Rectal smooth muscle tissue (tissue), 1 donor: ENCODE results near the gene SSRP1.

ENCODE experiments used
- H3K27ac ChIP-seq: one replicate; pipeline ENCODE4 v1.7.0; 2013; ENCODE audit warnings: low read depth, low read length, inconsistent platforms
- H3K27me3 ChIP-seq: one replicate; pipeline ENCODE4 v1.7.0; 2013; ENCODE audit warnings: low read length; ENCODE audit not compliant: control insufficient read depth, insufficient read depth
- H3K36me3 ChIP-seq: one replicate; pipeline ENCODE4 v1.7.0; 2013; ENCODE audit warnings: low read length; ENCODE audit not compliant: control insufficient read depth, insufficient read depth
- H3K4me1 ChIP-seq: one replicate; pipeline ENCODE4 v1.7.0; 2013; ENCODE audit warnings: low read length; ENCODE audit not compliant: control insufficient read depth, insufficient read depth
- H3K4me3 ChIP-seq: one replicate; pipeline ENCODE4 v1.7.0; 2013; ENCODE audit warnings: low read length
- H3K9ac ChIP-seq: one replicate; pipeline ENCODE4 v1.7.0; 2013; ENCODE audit warnings: low read length

Gene SSRP1

DNA sequence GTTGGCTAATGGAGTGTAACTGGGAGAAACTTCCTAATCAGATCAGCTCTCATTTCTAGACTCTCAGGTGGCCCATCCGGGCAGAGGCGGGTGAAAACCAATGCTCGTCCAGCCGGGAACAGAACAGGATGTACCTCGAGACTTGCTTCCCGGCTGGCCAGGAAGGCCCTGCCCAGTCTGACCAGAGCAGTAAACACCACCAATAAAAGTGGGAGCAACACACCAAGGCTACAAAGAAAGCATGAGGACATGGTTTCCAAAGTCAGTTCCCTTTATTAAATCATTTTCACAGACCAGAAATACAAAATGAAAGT is 10.0 kb downstream of the SSRP1 start:
- peak overlapping the region; percentile 69 for H3K9ac ChIP-seq
- peak overlapping the region; percentile 82 for H3K4me3 ChIP-seq
- H3K27ac ChIP-seq = peak overlapping the region; percentile 83
- peaks cover 19% of the 10 kb centered on the region for H3K4me1 ChIP-seq
- peaks cover 21% of the 10 kb centered on the region for H3K36me3 ChIP-seq
- no peaks in the 10 kb centered on the region for H3K27me3 ChIP-seq

DNA sequence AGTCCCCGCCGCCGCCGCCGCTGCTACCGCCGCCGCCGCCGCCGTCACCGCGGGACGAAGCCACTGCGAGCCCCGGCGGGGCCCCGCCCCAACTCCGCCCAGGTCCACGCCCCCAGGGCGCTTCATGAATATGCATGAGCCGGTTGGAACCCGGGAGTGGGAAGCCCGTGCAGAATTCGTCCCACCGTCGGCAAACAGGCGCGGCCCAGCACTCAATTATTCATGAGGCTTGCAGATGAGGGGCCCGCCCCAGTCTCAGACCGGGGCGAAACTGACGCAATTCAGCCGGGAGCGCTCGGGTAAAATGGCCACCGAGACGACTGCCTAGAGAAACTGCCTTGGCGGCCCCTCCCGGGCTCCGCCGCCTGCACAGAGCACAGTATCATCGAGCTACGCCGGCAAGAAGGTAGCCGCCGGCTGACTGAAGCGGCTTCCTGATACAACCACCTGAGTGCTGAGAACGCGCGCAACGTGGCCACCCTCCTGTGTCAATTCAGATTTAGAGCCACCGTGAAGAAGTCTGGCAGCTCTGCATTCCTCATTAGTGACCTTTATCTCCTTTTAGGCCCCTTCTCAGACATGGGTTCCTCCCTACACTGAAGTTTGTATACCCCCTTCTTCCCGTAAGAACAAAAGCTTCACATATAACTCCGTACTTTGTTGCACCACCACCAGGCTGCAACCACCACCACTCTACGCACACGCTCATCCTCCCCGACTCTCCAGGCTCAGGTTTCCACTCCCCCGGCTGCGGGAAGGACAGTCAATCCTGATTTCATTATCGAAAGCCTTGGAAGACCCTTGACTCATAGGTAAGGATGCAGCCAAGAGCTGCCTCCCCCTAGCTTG is 10.6 kb downstream of the SSRP1 start, which contains the start of gene TNKS1BP1:
Gene TNKS1BP1 (minus strand): TSS at position 67 of the 849 bp plus-strand sequence. CDS start 3,067 bp downstream, outside the sequence.
- Histone ChIP-seq H3K4me3 (peak within 1 kb of the TSS; percentile 82), H3K36me3 (peaks cover 17% of the 10 kb centered on the region), H3K27me3 (no peaks in the 10 kb centered on the region), H3K9ac (peak within 1 kb of the TSS; percentile 69), H3K4me1 (peaks cover 19% of the 10 kb centered on the region), H3K27ac (peak within 1 kb of the TSS; percentile 83)

DNA sequence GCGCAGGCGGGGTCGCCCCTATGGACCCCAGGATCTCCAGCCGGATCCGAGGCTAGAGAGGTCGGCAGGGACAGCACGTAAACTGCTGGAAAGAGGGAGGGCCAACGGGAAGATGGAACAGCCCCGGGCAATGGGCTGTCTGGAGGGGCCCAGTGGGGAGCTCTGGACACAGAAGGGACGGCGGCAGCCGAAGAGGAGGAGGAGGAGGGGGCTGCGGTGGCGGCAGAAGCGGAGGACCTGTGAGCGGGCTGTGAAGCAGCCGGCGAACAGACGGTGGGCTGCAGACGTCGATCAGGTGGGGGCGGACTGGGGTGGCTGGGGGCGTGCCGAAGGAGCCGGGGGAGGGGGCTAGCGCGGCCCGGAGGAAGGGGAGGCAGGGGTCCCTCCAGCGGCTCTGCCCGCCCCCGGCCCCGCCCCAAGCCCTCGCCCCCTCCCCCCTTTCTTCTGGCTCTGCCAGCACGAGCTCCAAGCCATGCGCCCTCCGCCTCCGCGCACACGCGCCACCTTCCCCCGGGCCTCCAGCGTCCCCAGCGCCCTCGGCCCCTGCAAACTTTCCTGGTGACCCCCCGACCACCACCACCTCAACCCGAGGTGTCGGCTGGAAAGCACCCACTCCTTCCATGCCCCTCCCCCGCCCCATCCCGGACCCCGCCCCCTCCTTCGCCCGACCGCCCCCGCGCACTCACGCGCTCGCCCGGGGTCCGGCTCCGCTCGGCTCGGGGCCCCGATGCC is 11.4 kb downstream of the SSRP1 start:
- Histone ChIP-seq H3K36me3 (peaks cover 14% of the 10 kb centered on the region), H3K27me3 (no peaks in the 10 kb centered on the region), H3K9ac (peak overlapping the region; percentile 32), H3K27ac (peak overlapping the region; percentile 83), H3K4me1 (peaks cover 19% of the 10 kb centered on the region), H3K4me3 (peak overlapping the region; percentile 80)

DNA sequence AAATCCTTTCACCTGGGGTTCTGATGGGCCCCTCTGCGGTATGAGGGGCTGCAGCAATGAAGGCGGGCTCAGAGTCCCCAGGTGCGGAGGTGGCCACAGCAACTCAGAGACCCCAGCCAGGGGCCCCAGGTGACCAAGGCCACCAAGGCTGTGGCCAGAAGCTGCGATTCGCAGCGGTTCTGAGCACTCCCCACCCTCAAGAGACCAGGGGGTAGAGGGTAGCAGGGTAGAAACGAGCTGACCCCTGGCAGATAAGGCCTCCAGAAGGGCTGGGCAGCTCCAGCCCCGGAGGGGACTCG is 11.9 kb downstream of the SSRP1 start:
- Histone ChIP-seq H3K27ac (peak overlapping the region; percentile 83), H3K4me1 (peaks cover 19% of the 10 kb centered on the region), H3K9ac (peak overlapping the region; percentile 32), H3K4me3 (peak overlapping the region; percentile 80), H3K36me3 (peaks cover 14% of the 10 kb centered on the region), H3K27me3 (no peaks in the 10 kb centered on the region)

DNA sequence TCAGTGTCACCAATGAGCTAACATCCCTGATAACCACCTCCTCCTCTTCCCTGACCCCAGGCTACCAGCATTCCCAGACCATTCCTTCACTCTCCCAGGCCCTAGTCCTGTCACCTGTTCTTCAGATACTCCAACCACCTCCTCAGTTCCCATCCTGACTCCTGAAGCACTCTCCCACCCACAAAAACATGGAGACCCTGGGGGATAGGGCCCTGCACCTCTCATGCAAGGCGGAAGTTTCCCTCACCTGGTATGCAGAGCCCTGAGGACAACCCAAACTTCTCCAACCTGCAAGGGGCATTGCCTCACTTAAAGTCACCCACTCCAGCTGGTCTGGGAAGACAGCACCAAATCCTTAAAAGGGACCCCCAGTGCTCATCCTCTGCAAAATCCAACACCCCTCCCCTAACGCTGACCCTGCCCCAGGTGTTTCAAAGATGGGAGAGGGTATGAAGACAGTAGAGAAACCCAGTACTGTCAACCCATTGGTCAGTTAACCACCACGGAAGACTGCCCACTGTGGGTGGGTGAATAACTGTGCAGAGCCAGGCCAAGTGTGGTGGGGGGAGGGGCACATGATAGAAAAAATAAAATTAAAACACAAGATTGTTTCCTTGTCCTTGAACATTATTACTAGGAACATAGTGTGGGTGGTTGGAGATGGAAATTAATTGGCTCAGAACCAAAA is 12.4 kb downstream of the SSRP1 start:
- H3K4me3 ChIP-seq = peak overlapping the region; percentile 80
- peak overlapping the region; percentile 83 for H3K27ac ChIP-seq
- H3K36me3 ChIP-seq = peaks cover 9% of the 10 kb centered on the region
- peaks cover 20% of the 10 kb centered on the region for H3K4me1 ChIP-seq
- H3K27me3 ChIP-seq = no peaks in the 10 kb centered on the region
- no peak overlapping the region for H3K9ac ChIP-seq

DNA sequence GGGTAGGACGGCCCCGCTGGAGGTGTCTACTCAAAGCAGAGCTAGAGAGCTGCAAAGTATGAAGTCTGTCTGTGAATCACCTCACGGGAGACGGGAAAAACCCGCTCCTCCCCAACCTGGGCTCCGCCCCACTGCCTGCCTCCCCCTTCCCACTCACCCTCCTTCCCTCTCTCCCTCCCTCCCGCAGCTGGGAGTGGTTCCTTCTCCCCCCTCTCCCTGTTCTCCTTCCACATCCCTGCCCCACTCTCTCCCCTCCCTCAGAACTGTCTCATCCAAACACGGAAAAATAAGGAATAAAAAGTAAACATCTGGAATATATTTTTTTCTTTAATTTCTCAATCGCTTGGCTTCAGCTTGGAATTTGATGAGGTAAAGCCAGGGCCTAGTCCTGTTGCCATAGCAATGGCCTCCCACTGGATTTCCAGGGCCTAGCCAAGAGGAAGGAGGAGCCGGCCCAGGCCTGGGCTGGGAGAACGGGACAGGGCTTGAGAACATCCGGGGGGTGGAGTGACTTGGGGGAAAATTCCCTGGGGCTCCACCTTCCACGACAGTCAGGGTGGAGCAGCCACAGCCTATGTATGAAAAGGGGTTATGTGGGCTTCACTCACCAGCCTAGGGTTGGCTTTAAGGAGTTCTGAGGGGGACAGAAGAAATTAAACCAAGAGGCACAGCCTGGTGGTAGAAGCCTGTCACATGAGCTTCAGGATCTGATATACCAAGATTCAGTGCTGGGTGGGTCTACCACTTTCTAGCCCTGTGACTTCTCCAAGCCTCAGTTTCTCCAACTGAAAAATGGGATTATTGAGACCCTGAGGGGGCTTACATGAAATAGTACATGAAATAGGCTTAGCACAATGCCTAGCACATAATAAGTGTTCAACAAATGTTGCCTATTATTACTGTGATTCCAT is 13.2 kb downstream of the SSRP1 start:
- H3K9ac ChIP-seq = no peak overlapping the region
- peaks cover 9% of the 10 kb centered on the region for H3K36me3 ChIP-seq
- peak overlapping the region; percentile 80 for H3K4me3 ChIP-seq
- H3K27ac ChIP-seq = peak overlapping the region; percentile 55
- no peaks in the 10 kb centered on the region for H3K27me3 ChIP-seq
- peaks cover 27% of the 10 kb centered on the region for H3K4me1 ChIP-seq

DNA sequence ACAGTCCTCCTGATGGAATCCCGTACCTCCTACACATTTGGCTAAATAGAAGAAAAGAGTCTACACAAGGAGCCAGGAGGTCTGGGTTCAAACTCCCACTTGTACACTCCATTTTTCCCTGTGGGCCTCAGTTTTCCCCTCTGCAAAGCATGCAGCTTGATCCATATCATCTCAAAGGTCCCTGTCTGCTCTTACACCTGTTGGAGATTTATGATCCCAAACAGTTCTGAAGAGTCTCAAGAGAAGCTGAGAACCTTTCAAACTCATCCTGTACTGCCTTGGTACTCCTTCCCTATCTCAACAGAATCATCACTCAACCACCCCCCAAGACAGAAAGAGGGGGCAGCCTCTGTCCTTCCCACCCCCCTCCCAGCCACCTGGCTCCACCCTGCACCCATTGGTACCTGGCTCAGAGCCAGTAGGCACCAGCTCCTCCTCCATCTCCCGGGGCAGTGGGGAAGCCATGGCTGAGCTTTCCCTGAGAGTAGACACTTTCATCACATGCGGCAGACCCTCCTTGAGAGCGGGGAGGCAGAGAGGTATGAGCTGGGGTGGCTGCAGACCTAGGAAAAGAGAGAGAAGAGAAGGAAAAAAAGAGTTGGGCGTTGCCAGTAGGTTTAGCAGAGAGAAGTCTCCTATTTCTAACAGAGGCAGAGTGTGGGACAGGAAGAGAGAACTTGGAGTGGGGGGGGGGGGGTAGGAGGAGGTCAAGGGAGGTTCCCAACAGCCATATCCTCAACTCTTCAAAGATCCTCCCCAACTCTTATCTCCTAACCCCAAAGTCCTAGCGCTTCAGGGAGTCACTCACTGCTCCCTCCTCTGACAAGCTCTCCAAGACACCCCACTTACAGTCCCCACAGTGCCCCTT is 14.1 kb downstream of the SSRP1 start:
- Histone ChIP-seq H3K27ac (peak overlapping the region; percentile 55), H3K9ac (no peak overlapping the region), H3K27me3 (no peaks in the 10 kb centered on the region), H3K4me3 (peak overlapping the region; percentile 60), H3K4me1 (peaks cover 27% of the 10 kb centered on the region), H3K36me3 (peaks cover 14% of the 10 kb centered on the region)

DNA sequence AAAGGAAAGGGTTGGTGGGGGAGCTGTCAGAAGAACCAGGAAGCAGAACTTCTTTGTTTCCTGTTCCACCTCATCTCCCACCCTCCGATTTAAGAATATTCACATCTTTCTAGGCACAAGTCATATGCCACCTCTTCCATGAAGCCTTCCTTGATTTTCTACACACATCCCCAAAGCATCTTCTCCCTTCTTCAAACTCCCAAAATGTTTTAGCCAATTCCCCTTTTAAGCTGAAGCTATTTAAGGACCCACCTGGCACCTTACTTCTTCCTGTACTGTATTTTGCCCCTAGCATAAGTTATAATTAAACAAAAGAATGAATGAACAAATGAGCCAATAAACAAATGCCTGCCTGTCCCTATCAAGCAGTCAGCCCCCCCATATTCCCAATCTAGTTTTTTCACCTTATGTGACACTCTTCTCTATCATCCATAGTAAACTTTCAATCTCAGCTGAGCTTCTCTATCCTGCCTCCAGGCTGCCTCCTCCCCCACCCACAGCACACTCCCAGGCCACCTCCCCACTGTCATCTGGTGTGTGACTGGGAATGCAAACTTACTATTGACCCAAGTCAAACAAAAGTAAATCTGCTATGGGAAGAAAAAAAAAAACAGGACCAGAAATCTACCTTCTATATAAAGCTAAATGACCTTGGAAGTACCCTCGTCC is 14.8 kb downstream of the SSRP1 start:
- H3K4me3 ChIP-seq = peak overlapping the region; percentile 60
- peaks cover 24% of the 10 kb centered on the region for H3K4me1 ChIP-seq
- no peaks in the 10 kb centered on the region for H3K27me3 ChIP-seq
- H3K9ac ChIP-seq = no peak overlapping the region
- peak overlapping the region; percentile 35 for H3K27ac ChIP-seq
- peaks cover 21% of the 10 kb centered on the region for H3K36me3 ChIP-seq

DNA sequence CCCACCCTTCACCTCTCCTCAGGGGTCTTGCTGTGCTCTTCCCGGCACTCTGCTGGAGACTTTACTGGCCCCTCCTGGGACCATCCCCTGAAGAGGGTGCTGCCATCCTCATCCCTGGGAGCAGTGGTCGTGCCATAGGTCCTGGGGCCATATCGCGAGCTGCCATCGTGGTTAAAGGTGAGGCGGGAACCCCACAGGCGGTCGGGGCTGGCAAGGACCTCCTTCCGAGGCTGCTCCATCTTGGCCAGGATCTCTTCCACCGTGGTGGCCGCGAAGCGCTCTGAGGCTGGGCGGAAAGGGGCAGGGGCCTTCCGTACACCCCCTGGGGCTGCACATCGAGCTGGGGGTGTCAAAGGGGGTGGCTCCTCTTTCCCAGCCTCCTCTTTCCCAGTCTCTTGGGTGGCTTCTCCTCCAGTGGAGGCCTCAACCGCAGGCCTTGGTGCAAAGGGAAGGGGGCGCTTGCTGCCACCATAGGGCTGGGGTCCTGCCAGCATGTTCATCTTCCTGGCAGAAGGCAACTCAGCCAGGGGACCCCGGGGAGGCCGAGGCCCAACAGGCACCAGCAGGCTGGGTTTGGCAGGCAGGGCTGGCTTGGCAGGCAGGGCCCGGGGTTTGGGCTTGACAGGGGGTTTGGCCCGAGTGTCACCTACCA is 15.5 kb downstream of the SSRP1 start:
- H3K27me3 ChIP-seq = no peaks in the 10 kb centered on the region
- H3K36me3 ChIP-seq = peaks cover 28% of the 10 kb centered on the region
- no peak overlapping the region for H3K4me3 ChIP-seq
- no peak overlapping the region for H3K27ac ChIP-seq
- H3K4me1 ChIP-seq = peaks cover 17% of the 10 kb centered on the region
- no peak overlapping the region for H3K9ac ChIP-seq

DNA sequence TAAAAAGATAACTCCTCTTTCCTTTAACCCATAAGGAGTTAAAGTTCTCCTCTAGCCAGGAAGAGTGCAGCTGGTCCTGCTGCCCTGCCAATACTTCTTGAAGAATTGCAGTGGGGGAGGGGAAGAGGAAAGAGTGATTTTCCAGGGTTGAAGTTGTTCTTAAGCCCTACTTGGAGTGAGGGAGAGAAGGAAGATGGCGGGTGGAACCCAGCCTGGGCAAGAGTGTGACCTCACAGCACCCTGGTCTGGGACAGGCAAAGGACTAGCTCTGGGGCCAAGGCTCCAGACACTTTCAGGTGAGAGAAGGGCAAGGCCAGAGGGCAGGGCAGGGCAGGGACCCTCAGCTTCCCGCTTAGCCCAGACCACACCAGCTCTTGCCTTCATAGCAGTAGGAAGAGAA is 17.5 kb downstream of the SSRP1 start:
- Histone ChIP-seq H3K4me1 (peaks cover 17% of the 10 kb centered on the region), H3K36me3 (peaks cover 40% of the 10 kb centered on the region), H3K4me3 (no peak overlapping the region), H3K27me3 (no peaks in the 10 kb centered on the region), H3K27ac (no peak overlapping the region), H3K9ac (no peak overlapping the region)
